ENCODE results near the gene PADI1. TPM values are rescaled to one million over a fixed set of nuclear protein-coding genes. Genes with fewer than 3 reads are reported as not detected.

The PADI1 gene
- polyA plus RNA-seq, 1 experiment: not detected

GRCh38 chr1:17192394-17193221 lies 12.3 kb upstream of the PADI1 start:
- CTCF ChIA-PET: no interaction called here
- H3K9me3 ChIP-seq (ENCODE audit: control insufficient read depth, insufficient read depth, low read length): no peaks in the 10 kb centered on the region; the same call in 1 of the 2 replicates
- no peak for DNase-seq (ENCODE audit: low read depth, low spot score)
- no peak overlapping the region for H3K4me3 ChIP-seq (ENCODE audit: low read depth, low read length)
- POLR2A ChIA-PET: no interaction called here
- no peak for TF ChIP-seq CTCF (IDR thresholded peaks at IDR 0.05; ENCODE audit: low read depth, low read length)
- H3K27ac ChIP-seq (ENCODE audit: low read depth, low read length): no peak overlapping the region
- H3K27me3 ChIP-seq (ENCODE audit: control insufficient read depth, insufficient read depth, low read length): no peaks in the 10 kb centered on the region

GRCh38 chr1:17193222-17194132 lies 11.5 kb upstream of the PADI1 start:
- CTCF ChIA-PET: no interaction called here
- Histone ChIP-seq H3K27me3 (ENCODE audit: control insufficient read depth, insufficient read depth, low read length) (no peaks in the 10 kb centered on the region), H3K27ac (ENCODE audit: low read depth, low read length) (no peak overlapping the region), H3K9me3 (ENCODE audit: control insufficient read depth, insufficient read depth, low read length) (no peaks in the 10 kb centered on the region; the same call in 1 of the 2 replicates), H3K4me3 (ENCODE audit: low read depth, low read length) (no peak overlapping the region)
- POLR2A ChIA-PET: no interaction called here
- TF ChIP-seq CTCF (IDR thresholded peaks at IDR 0.05; ENCODE audit: low read depth, low read length): no peak
- DNase-seq (ENCODE audit: low read depth, low spot score): no peak

- CTCF ChIA-PET: no interaction called here
- no peak for DNase-seq (ENCODE audit: low read depth, low spot score)
- H3K9me3 ChIP-seq (ENCODE audit: control insufficient read depth, insufficient read depth, low read length): no peaks in the 10 kb centered on the region; the same call in 1 of the 2 replicates
- H3K27me3 ChIP-seq (ENCODE audit: control insufficient read depth, insufficient read depth, low read length): no peaks in the 10 kb centered on the region
- TF ChIP-seq CTCF (IDR thresholded peaks at IDR 0.05; ENCODE audit: low read depth, low read length): no peak
- H3K4me3 ChIP-seq (ENCODE audit: low read depth, low read length): no peak overlapping the region
- no peak overlapping the region for H3K27ac ChIP-seq (ENCODE audit: low read depth, low read length)
- POLR2A ChIA-PET: no interaction called here
Measured at GRCh38 chr1:17194133-17194475, 10.8 kb upstream of the PADI1 start.

GRCh38 chr1:17194615-17195528 lies 10.1 kb upstream of the PADI1 start:
- CTCF ChIA-PET: no interaction called here
- Histone ChIP-seq H3K27me3 (ENCODE audit: control insufficient read depth, insufficient read depth, low read length) (no peaks in the 10 kb centered on the region), H3K4me3 (ENCODE audit: low read depth, low read length) (no peak overlapping the region), H3K9me3 (ENCODE audit: control insufficient read depth, insufficient read depth, low read length) (no peaks in the 10 kb centered on the region; the same call in 1 of the 2 replicates), H3K27ac (ENCODE audit: low read depth, low read length) (no peak overlapping the region)
- no peak for TF ChIP-seq CTCF (IDR thresholded peaks at IDR 0.05; ENCODE audit: low read depth, low read length)
- POLR2A ChIA-PET: no interaction called here
- DNase-seq (ENCODE audit: low read depth, low spot score): no peak

Data from AG04450 (cell line).